Ovary (tissue), 3 donors: ENCODE measurements around the gene HSD17B3.

Source experiments
- EP300 ChIP-seq: sonication (generic); formaldehyde crosslinking; IDR thresholded peaks from one replicate; pipeline ENCODE4 v1.6.1; 2017; ENCODE audit warnings: antibody characterized with exemption
- POLR2A ChIP-seq: fragments of 450-650 bp; IDR thresholded peaks from one replicate; pipeline ENCODE4 v1.6.1; 2017; ENCODE audit warnings: antibody characterized with exemption, mild to moderate bottlenecking, moderate library complexity
- TF ChIP-seq, protein P1 (sequence below), 3 donors: fragments of 450-650 bp in 2 of 3; fragments of 200-600 bp in 1 of 3; IDR thresholded peaks; one replicate each; pipeline versions ENCODE4 v1.5.1 to v1.8.0; 2016 to 2022; ENCODE audit warnings: antibody characterized with exemption in 3 of 3, mild to moderate bottlenecking in 1 of 3
- donor health status: DM: no; HTN: no; CAD: no.

GRCh38 chr9:96216583-96216982 is 85.4 kb downstream of the HSD17B3 start:
- TF ChIP-seq, protein P1, sequence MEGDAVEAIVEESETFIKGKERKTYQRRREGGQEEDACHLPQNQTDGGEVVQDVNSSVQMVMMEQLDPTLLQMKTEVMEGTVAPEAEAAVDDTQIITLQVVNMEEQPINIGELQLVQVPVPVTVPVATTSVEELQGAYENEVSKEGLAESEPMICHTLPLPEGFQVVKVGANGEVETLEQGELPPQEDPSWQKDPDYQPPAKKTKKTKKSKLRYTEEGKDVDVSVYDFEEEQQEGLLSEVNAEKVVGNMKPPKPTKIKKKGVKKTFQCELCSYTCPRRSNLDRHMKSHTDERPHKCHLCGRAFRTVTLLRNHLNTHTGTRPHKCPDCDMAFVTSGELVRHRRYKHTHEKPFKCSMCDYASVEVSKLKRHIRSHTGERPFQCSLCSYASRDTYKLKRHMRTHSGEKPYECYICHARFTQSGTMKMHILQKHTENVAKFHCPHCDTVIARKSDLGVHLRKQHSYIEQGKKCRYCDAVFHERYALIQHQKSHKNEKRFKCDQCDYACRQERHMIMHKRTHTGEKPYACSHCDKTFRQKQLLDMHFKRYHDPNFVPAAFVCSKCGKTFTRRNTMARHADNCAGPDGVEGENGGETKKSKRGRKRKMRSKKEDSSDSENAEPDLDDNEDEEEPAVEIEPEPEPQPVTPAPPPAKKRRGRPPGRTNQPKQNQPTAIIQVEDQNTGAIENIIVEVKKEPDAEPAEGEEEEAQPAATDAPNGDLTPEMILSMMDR (IDR thresholded peaks at IDR 0.05) = no peak
- TF ChIP-seq POLR2A = no peak
- no peak for TF ChIP-seq EP300
